Activated CD4-positive, CD25-positive, alpha-beta regulatory T cell treated with anti-CD3 and anti-CD28 coated beads, Interleukin-2, amount 50 U/mL, for 24 hours (primary cell): ENCODE measurements around the gene PPIP5K1.

Experiments
- ATAC-seq, 2 donors: fragments of 150-1000 bp; cut with Tn5 transposase; one replicate each; pipeline ENCODE4 v1.10.0; 2021; ENCODE audit warnings: mild to moderate bottlenecking in 1 of 2, moderate library complexity in 1 of 2

The PPIP5K1 gene

GRCh38 chr15:43487271-43487895 lies 102.6 kb downstream of the PPIP5K1 start:
- ATAC-seq = no peak

GRCh38 chr15:43484455-43484854 lies 105.6 kb downstream of the PPIP5K1 start:
- ATAC-seq = no peak
